HPDE6-E6E7 (cell line): Measurements from ENCODE around the gene CD151.

ENCODE experiments used
- DNase-seq: peaks from one replicate; pipeline ENCODE4 v3.0.0; 2011; ENCODE audit warnings: missing footprints; ENCODE audit errors: extremely low spot score

The CD151 gene

DNA sequence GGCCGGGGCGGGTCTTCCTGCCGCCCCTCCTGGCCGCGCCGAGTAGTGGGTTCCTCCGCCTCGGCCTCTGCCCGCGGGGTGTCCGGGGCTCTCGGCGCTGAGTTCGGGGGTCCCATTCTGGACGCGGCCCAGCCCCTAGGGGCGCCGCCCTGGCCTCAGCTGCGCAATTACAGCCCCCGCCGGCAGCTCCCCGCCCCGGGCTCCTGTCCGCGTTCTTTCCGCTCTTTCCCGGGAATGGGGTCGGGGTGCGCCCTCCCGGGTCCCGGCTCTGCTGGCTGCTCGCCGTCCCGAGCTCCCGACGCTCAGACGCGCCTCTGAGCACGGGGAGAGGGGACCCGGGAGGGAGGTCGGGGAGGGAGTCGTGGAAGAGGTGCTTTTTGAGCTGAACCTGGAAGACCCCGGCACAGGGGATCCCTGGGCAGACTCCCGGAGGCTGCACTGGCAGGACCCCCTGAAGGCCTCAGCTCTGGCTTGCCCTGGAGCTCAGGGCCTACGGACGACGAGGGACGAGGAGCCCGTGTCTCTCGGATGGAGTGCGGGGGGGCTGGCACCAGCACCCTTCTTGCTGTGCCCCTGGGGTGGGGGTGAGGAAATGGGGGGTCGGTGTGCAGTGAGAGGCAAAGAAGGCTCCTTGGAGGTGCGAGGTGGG is 10.5 kb downstream of the CD151 start:
- DNase-seq: no peak

GRCh38 chr11:843818-844692 is 11.3 kb downstream of the CD151 start:
- DNase-seq: no peak

DNA sequence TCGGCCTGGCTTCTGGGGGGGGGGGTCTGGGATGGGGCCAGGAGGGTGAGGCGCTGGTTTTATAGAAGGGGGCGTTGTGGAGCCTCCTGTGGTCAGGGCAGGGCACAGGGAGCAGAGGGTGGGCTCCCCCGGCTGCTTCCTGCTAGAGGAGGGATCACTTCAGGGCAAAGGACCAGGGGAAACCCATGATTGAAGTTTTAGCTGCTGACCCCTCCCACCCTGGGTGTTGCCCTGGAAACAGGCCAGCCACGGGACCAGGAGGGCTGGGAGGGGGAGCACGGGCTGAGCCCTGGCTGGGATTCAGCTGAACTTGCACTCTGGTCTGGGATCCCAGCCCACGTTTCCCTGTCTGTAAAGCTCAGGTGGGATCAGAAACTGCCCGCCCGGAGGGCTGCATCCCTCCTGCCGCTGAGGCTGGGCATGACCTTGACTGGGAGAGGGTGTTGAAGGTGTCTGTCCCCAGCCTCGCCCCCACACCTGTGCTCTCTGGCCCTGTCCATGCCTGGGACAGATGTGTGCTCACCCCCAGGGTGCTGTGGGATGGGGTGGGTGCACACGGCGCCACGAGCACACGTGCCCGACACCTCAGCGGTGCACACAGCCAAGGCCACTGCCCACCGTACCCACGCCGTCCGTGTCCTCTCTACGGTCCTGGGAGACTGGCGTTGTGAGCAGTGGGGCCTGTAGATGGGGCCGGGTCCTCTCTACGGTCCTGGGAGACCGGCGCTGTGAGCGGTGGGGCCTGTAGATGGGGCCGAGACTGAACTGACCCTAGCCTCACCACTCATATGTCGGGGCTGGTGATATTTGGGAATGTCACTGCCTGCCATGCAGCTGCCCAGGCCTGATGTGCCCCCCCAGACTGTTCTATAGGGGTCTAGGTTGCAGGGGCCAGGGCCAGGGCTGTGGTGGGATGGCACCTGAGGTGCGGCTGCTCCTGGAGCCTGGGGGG is 12.2 kb downstream of the CD151 start:
- DNase-seq: no peak

GRCh38 chr11:845872-846495 is 13.2 kb downstream of the CD151 start:
- no peak for DNase-seq

DNA sequence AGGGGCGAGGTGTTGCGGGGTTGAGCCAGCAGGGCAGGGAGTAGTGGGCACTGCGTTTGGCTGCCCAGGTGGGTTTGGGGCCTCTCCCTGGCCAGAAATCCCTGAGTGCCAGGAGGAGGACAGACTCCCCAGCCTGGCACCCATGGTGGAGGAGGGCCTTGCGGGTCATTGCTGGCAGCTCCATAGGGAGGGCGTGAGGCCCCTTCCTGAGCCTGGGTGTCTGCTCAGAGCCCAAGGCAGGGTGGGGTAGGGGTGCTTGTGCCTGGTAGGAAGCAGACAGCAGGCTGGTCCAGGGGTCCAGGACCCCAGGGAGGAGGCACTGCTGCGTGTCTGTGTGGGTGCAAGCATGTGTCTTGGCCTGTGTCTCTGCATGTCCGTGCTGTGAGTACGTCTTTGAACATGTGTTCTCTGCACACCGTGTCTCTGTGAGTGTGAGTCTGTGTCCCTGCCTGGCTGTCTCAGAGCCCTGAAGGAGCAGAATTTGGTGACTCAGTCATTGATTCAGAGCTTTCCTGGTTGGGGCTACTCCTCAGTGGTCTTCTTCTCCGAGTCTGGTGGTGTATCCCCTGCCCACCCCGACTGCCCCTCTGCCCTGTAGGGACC is 13.8 kb downstream of the CD151 start:
- DNase-seq: no peak

DNA sequence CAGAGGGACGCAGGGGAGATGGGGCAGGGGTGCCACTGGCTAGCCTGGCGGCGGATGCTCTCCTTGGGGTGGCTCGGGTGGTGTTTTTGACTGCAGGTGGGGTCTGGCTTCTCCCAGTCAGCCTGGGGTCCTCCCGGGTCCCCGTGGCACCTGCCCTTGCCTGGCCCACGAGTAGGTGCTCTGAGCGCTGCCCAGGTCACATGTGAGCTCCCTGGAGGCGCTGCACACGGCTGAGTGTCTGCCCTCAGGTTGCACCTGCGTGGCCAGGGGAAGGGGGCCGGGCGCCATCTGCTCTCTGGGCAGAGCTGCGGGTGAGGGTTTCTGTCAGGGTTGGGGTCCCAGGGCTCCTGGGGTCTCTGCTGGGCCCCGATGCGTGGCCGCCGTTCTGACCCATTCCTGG is 15.1 kb downstream of the CD151 start:
- no peak for DNase-seq

GRCh38 chr11:848380-848931 is 15.7 kb downstream of the CD151 start:
- DNase-seq: no peak

DNA sequence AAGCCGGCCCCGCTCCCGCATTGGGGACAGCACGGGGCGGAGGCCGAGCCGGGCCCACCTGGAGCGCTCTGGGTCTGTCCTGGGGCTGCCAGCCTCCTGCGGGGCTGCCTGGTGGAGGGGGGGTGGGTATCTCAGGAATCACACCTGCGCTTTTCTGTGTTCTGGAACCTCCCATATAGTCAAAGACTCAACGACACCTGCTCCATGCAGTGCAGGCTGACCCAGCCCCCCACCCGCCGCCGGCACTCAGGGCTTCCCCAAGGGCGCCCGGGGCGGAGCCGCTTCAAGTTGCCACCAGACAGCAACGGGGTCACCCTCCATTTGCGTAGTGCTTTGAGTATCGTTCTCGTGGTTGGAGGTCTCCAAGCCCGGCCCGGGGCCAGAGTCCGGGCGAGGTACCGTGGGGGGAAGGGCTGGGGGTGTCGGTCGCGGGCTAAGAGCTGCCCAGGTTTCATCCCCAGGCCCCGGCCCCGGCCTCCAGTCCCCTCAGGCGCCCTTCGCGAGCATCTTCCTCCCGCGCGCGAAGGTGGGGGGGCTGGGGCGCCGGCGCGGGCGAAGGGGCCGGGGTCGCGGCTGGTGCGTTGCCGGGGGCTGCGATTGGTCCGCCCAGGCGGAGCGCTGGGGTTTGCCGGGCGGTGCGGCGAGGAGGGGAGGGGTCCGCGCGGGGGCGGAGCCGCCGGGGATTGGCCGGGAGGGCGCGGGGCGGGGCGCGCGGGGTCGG is 16.5 kb downstream of the CD151 start:
- no peak for DNase-seq

GRCh38 chr11:849951-850774 is 17.4 kb downstream of the CD151 start:
- no peak for DNase-seq

GRCh38 chr11:850775-851763 is 18.3 kb downstream of the CD151 start:
- DNase-seq: no peak

GRCh38 chr11:852762-853161 is 20.0 kb downstream of the CD151 start:
- no peak for DNase-seq

- no peak for DNase-seq
Measured at GRCh38 chr11:853682-854448, 21.1 kb downstream of the CD151 start.

- DNase-seq: no peak
Measured at GRCh38 chr11:854601-855329, 22.0 kb downstream of the CD151 start.

GRCh38 chr11:855330-855674 is 22.6 kb downstream of the CD151 start:
- DNase-seq: no peak

- DNase-seq: no peak
Measured at GRCh38 chr11:855796-856195, 23.0 kb downstream of the CD151 start.

DNA sequence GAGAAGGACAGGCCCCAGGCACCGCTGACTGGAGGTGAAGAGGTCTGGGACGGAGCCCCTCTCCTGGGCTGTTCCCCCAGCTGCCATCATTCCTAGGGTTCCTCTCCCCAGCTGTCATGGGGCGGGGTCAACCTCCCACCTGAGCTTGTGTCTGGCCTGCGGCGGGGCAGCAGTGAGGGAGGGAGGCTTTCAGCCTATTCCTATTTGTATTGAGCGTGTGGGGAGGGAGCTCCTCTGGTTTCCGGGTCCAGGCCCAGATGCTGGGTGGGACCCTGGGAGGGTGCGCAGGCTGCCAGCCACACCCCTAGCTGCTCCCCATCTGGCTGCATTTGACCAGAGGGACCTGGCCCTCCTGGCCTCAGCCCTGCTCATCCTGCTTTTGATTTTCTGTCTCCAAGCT is 23.6 kb downstream of the CD151 start:
- no peak for DNase-seq
